Motor neuron (in vitro differentiated cells): ENCODE results near the gene NUP188. TPM values are rescaled to one million over a fixed set of nuclear protein-coding genes. Genes with fewer than 3 reads are reported as not detected.

Source experiments
- ATAC-seq, 8 experiments: fragments of 200-7000 bp; cut with Tn5 transposase; replicated peaks in 6 of 8; 2 replicates each; pipeline ENCODE4 v1.8.0; 2021; ENCODE audit warnings: mild to moderate bottlenecking in 8 of 8, moderate library complexity in 8 of 8
- H3K27ac ChIP-seq, 2 donors: fragments of 250-450 bp; sonication (Bioruptor Pico); 2 replicates each; pipeline ENCODE4 v1.9.0; 2021; ENCODE audit warnings: antibody characterized with exemption in 2 of 2, mild to moderate bottlenecking in 2 of 2, moderate library complexity in 1 of 2
- H3K4me1 ChIP-seq, 2 donors: fragments of 250-450 bp; sonication (Bioruptor Pico); replicated peaks in 1 of 2; 2 replicates each; pipeline ENCODE4 v1.6.1; 2021; ENCODE audit warnings: antibody characterized with exemption in 2 of 2, mild to moderate bottlenecking in 2 of 2, moderate library complexity in 1 of 2
- H3K4me3 ChIP-seq, 5 donors: fragments of 250-450 bp; sonication (Bioruptor Pico); 2 replicates each; pipeline ENCODE4 v1.9.0; 2021; ENCODE audit warnings: antibody characterized with exemption in 5 of 5, mild to moderate bottlenecking in 5 of 5, moderate library complexity in 4 of 5
- WGBS, 10 experiments: fragments of 450-650 bp; shearing (Covaris generic); methylation state at CpG; one replicate each; pipeline ENCODE4 v1.0.0; 2022; 5-methylcytosine and 5-hydroxymethylcytosine counted together
- in situ Hi-C, 9 experiments: fragments of 400-800 bp; cut with MboI; loops; one replicate each; pipeline ENCODE4 v1.15.0; 2021; ENCODE audit warnings: low sequenced_read_pairs in 9 of 9, low pct_unique_long_range_greater_than_20kb in 2 of 9; ENCODE audit not compliant: unreplicated experiment in 9 of 9
- total RNA-seq, 8 experiments: library from RNA; unstranded; fragments of 300-600 nt; gene quantifications; 2 replicates each; pipeline versions ENCODE4 v1.2.3 to v1.2.4, GENCODE V29; 2022

NUP188 gene
- total RNA-seq, 8 experiments from 2014 or later, result 16.3 to 69.4 (median 21.6) TPM

GRCh38 chr9:128906741-128907140, 40.8 kb upstream of the NUP188 start:
- Histone ChIP-seq H3K4me1 (peaks cover 0 to 6% of the 10 kb centered on the region in 2 donors), H3K27ac (no peak overlapping the region), H3K4me3 (no peak overlapping the region)
- in situ Hi-C loops, result no loop called here
- 36 to 100% (median 100%) methylated on average over 1 to 2 of the region's 2 CpGs; no CpG with 5 or more reads in 6 of the 10 experiments for WGBS, 10 experiments
- no peak for ATAC-seq

- no peak for ATAC-seq
- no peak overlapping the region for H3K27ac ChIP-seq
- in situ Hi-C loops, result no loop called here
- H3K4me1 ChIP-seq, result peaks cover 0 to 10% of the 10 kb centered on the region in 2 donors
- no peak overlapping the region for H3K4me3 ChIP-seq
- WGBS, 10 experiments, result 92 to 100% (median 97%) methylated on average over 1 to 12 of the region's 24 CpGs; no CpG with 5 or more reads in 5 of the 10 experiments
Measured at GRCh38 chr9:128908372-128908771, 39.1 kb upstream of the NUP188 start.

DNA sequence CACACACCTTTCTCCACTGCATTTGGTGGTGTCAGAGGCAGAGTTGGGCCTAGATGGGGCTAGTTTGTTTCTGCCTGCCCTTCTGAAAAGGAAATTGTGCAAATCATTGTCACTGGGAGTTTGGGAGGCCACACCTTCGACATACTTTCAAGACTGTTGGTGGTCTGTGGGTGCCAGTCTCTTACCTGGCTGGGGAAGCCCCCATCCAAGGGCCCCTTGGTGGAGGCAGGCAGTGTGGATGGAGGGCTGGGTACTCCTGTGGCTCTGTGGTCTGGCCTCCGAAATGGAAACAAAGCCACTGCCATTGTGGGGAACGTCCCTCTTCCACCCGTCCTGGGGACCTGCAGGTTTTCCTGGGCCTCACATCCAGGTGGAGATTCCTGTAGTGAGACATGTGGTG, 37.6 kb upstream of the NUP188 start:
- WGBS, 10 experiments, result 90 to 100% methylated on average over 1 to 2 of the region's 4 CpGs; no CpG with 5 or more reads in 8 of the 10 experiments
- H3K4me1 ChIP-seq, result peaks cover 0 to 10% of the 10 kb centered on the region in 2 donors
- no peak overlapping the region for H3K27ac ChIP-seq
- H3K4me3 ChIP-seq, result no peak overlapping the region
- no peak for ATAC-seq
- in situ Hi-C loops, result no loop called here

- H3K4me3 ChIP-seq, result no peak overlapping the region
Measured at GRCh38 chr9:128910906-128911305, 36.6 kb upstream of the NUP188 start.

DNA sequence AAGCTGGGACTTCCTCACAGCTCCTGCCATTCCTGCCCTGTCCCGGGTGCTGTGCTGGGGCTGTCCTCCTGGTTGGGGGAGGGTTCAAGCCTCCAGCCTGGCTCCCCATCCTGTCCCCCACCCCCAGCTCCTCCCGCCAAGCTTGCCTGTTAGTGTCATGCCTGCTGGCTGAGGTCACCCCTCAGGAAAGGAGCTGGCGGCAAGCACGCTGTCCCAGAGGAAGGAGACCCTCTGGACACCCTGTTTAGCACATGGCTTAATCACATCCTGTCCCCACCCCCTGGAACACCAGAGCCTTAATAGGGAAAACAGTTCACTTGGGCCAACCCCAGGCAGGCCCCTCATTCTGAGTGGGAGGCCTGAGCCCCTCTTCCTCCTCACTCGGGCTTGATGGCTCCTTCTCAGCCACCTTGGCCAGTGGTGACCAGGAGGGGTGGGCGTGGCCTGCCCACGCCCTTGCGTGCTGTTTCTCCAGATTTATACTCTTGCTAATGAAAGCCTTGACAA, 35.9 kb upstream of the NUP188 start:
- in situ Hi-C loops, result no loop called here
- ATAC-seq, result peak; percentile 45 to 85 (median 72)
- H3K4me1 ChIP-seq, result peaks cover 0 to 10% of the 10 kb centered on the region in 2 donors
- H3K27ac ChIP-seq, result no peak overlapping the region
- 0 to 100% (median 56%) methylated on average over 1 to 6 of the region's 8 CpGs; no CpG with 5 or more reads in 4 of the 10 experiments for WGBS, 10 experiments
- H3K4me3 ChIP-seq, result no peak overlapping the region

More at GRCh38 chr9:128910906-128911305, 36.6 kb upstream of the NUP188 start:
- in situ Hi-C loops, result no loop called here
- WGBS, 10 experiments, result 40 to 100% (median 90%) methylated on average over 1 to 3 of the region's 6 CpGs; no CpG with 5 or more reads in 3 of the 10 experiments
- Histone ChIP-seq H3K4me1 (peaks cover 0 to 10% of the 10 kb centered on the region in 2 donors), H3K27ac (no peak overlapping the region)
- ATAC-seq, result no peak

DNA sequence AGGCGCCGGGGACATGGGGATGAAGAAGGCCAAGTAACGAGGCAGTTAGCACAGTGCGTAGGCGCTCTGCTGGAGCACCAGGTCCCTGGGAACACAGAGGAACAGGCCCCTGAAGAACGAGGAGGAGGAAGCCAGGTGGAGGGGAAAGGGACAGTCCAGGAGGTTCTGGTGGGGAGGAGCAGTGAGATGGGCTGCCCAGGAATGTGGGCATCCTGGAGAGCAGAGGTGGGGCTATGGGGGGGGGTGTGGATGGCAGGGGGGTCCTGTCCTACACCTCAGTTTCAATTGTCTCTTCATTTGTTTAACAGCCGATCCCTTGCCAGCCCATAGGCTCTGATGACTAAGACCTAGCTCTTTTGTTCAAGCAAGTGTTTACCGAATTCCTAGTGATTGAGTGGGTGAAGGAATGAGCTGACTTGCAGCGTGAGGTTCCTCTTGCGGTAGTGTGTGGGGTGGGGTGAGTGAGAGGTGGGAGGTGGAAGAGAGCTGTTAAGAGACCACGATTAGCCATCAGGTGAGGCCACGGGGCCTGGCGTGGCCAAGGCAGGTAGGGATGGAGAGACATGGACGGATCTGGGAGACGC, 35.1 kb upstream of the NUP188 start:
- peak in 3 of 8 experiments; percentile 22 to 67 (median 39) for ATAC-seq
- WGBS, 10 experiments, result 40 to 100% (median 80%) methylated on average over 2 to 6 of the region's 15 CpGs; no CpG with 5 or more reads in 5 of the 10 experiments
- Histone ChIP-seq H3K27ac (no peak overlapping the region), H3K4me3 (no peak overlapping the region), H3K4me1 (peaks cover 0 to 10% of the 10 kb centered on the region in 2 donors)
- in situ Hi-C loops, result no loop called here

GRCh38 chr9:128913048-128913900, 34.2 kb upstream of the NUP188 start:
- Histone ChIP-seq H3K27ac (no peak overlapping the region), H3K4me3 (no peak overlapping the region), H3K4me1 (peaks cover 0 to 10% of the 10 kb centered on the region in 2 donors)
- WGBS, 10 experiments, result 40 to 100% (median 88%) methylated on average over 1 to 5 of the region's 15 CpGs; no CpG with 5 or more reads in 3 of the 10 experiments
- in situ Hi-C loops, result no loop called here
- ATAC-seq, result peak in 3 of 8 experiments; percentile 52 to 70 (median 56)

GRCh38 chr9:128913995-128914772, 33.3 kb upstream of the NUP188 start:
- WGBS, 10 experiments, result 83 to 100% (median 97%) methylated on average over 1 to 5 of the region's 23 CpGs; no CpG with 5 or more reads in 5 of the 10 experiments
- peaks cover 0 to 10% of the 10 kb centered on the region in 2 donors for H3K4me1 ChIP-seq
- in situ Hi-C loops, result no loop called here
- no peak for ATAC-seq
- H3K27ac ChIP-seq, result no peak overlapping the region
- no peak overlapping the region for H3K4me3 ChIP-seq

DNA sequence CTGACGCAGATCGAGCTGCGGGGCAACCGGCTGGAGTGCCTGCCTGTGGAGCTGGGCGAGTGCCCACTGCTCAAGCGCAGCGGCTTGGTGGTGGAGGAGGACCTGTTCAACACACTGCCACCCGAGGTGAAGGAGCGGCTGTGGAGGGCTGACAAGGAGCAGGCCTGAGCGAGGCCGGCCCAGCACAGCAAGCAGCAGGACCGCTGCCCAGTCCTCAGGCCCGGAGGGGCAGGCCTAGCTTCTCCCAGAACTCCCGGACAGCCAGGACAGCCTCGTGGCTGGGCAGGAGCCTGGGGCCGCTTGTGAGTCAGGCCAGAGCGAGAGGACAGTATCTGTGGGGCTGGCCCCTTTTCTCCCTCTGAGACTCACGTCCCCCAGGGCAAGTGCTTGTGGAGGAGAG, 31.3 kb upstream of the NUP188 start:
- Histone ChIP-seq H3K27ac (no peak overlapping the region), H3K4me1 (peaks cover 0 to 8% of the 10 kb centered on the region in 2 donors), H3K4me3 (no peak overlapping the region)
- in situ Hi-C loops, result no loop called here
- WGBS, 10 experiments, result 83 to 100% methylated on average over 1 to 2 of the region's 18 CpGs; no CpG with 5 or more reads in 8 of the 10 experiments
- peak in 2 of 8 experiments; percentile 41 to 70 for ATAC-seq

- no peak for ATAC-seq
- Histone ChIP-seq H3K4me3 (no peak overlapping the region), H3K4me1 (peaks cover 0 to 4% of the 10 kb centered on the region in 2 donors), H3K27ac (no peak overlapping the region)
- 73 to 98% (median 89%) methylated on average over 1 to 11 of the region's 11 CpGs; no CpG with 5 or more reads in 4 of the 10 experiments for WGBS, 10 experiments
- in situ Hi-C loops, result no loop called here
Measured at GRCh38 chr9:128916745-128917144, 30.8 kb upstream of the NUP188 start.

DNA sequence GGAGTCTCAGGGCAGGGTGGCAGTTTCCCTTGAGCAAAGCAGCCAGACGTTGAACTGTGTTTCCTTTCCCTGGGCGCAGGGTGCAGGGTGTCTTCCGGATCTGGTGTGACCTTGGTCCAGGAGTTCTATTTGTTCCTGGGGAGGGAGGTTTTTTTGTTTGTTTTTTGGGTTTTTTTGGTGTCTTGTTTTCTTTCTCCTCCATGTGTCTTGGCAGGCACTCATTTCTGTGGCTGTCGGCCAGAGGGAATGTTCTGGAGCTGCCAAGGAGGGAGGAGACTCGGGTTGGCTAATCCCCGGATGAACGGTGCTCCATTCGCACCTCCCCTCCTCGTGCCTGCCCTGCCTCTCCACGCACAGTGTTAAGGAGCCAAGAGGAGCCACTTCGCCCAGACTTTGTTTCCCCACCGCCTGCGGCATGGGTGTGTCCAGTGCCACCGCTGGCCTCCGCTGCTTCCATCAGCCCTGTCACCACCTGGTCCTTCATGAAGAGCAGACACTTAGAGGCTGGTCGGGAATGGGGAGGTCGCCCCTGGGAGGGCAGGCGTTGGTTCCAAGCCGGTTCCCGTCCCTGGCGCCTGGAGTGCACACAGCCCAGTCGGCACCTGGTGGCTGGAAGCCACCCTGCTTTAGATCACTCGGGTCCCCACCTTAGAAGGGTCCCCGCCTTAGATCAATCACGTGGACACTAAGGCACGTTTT, 30.2 kb upstream of the NUP188 start:
- peak in 2 of 8 experiments; percentile 6 to 28 for ATAC-seq
- Histone ChIP-seq H3K27ac (no peak overlapping the region), H3K4me1 (peaks cover 0 to 2% of the 10 kb centered on the region in 2 donors), H3K4me3 (no peak overlapping the region)
- 39 to 100% (median 83%) methylated on average over 2 to 15 of the region's 26 CpGs; no CpG with 5 or more reads in 2 of the 10 experiments for WGBS, 10 experiments
- in situ Hi-C loops, result no loop called here

GRCh38 chr9:128918921-128919320, 28.6 kb upstream of the NUP188 start:
- in situ Hi-C loops, result no loop called here
- ATAC-seq, result no peak
- Histone ChIP-seq H3K4me3 (no peak overlapping the region), H3K27ac (no peak overlapping the region), H3K4me1 (peaks cover 0 to 4% of the 10 kb centered on the region in 2 donors)
- WGBS, 10 experiments, result 38 to 100% (median 81%) methylated on average over 1 of the region's 2 CpGs; no CpG with 5 or more reads in 6 of the 10 experiments
